Brain pericyte (primary cell): Measurements from ENCODE around the gene IL6.

Experiments used
- DNase-seq: peaks from one replicate; pipeline ENCODE4 v3.0.0-alpha.2; 2012; ENCODE audit warnings: low read depth, low spot score

Gene IL6

DNA sequence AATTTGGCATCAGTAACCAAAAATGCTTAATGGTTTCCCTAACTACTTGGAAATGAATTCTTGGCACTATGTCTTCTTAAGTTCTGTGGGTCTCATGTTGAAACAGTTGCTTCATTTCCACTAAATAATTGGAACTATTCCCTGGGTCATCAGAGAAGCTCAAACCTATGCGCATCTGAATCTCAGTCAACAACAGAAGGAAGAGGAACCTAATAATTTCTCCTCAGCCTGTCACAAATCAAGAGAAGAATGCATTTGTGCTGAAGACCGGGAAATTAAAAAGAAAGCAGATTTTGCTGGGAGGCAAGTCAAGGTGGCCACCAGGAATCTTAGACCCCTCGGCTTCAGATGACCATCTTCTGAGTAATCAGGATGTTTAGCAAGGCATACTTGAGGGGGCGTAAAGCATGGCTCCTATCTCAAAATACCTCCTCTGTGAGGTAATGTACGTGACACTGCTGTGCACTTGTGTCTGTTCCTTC lies 54.3 kb downstream of the IL6 start:
- DNase-seq = no peak
